Gastroesophageal sphincter (tissue), 4 donors: ENCODE results near the gene UMOD. TPM values are rescaled to one million over a fixed set of nuclear protein-coding genes. Genes with fewer than 3 reads are reported as not detected.
"Not testable (repeated sequence)": the region's sequence is repeated elsewhere in the genome, so short reads cannot be mapped to it uniquely, and the experiment has no call there.

Experiments used
- ATAC-seq: fragments of 150-250 bp; one replicate; pipeline ENCODE4 v1.9.1; 2016; ENCODE audit warnings: mild to moderate bottlenecking, moderate library complexity
- H3K27ac ChIP-seq, 4 donors: fragments of 200-600 bp; sonication (generic) in 3 of 4; 1 replicate in 3 of 4; 2 replicates in 1 of 4; pipeline ENCODE4 v1.5.1; 2016 to 2019
- H3K27me3 ChIP-seq: fragments of 200-600 bp; sonication (generic); one replicate; pipeline ENCODE4 v1.5.1; 2019
- H3K36me3 ChIP-seq, 2 donors: fragments of 200-600 bp; sonication (generic); one replicate each; pipeline ENCODE4 v1.5.1; 2019; ENCODE audit warnings: control low read depth in 1 of 2
- H3K4me1 ChIP-seq, 3 donors: fragments of 200-600 bp; sonication (generic); 1 replicate in 2 of 3; 2 replicates in 1 of 3; pipeline ENCODE4 v1.5.1; 2016 to 2019; ENCODE audit warnings: control low read depth in 2 of 3
- H3K4me3 ChIP-seq, 2 donors: fragments of 200-600 bp; sonication (generic); one replicate each; pipeline ENCODE4 v1.5.1; 2019; ENCODE audit warnings: mild to moderate bottlenecking in 1 of 2, moderate library complexity in 1 of 2
- H3K9me3 ChIP-seq, 3 donors: fragments of 200-600 bp; sonication (generic); one replicate each; pipeline ENCODE4 v1.5.1; 2017 to 2019; ENCODE audit warnings: control low read depth in 2 of 3
- CTCF ChIP-seq, 4 experiments: fragments of 200-600 bp in 2 of 4; fragments of 450-650 bp in 2 of 4; sonication (generic) in 1 of 4; IDR thresholded peaks; one replicate each; pipeline ENCODE4 v1.5.1; 2017 to 2019; ENCODE audit warnings: antibody characterized with exemption in 4 of 4, mild to moderate bottlenecking in 2 of 4, moderate library complexity in 2 of 4
- EP300 ChIP-seq: sonication (generic); formaldehyde crosslinking; IDR thresholded peaks from one replicate; pipeline ENCODE4 v1.6.1; 2017; ENCODE audit warnings: antibody characterized with exemption, mild to moderate bottlenecking
- POLR2A ChIP-seq, 2 donors: fragments of 450-650 bp; IDR thresholded peaks; one replicate each; pipeline ENCODE4 v1.6.1; 2017; ENCODE audit warnings: antibody characterized with exemption in 2 of 2, mild to moderate bottlenecking in 2 of 2, moderate library complexity in 1 of 2
- POLR2AphosphoS5 ChIP-seq: sonication (generic); formaldehyde crosslinking; IDR thresholded peaks from one replicate; pipeline ENCODE4 v1.6.1; 2017; ENCODE audit warnings: antibody characterized with exemption
- WGBS, 2 donors: methylation state at CpG; one replicate each; pipeline ENCODE4 v1.1.5; 2018; ENCODE audit warnings: low coverage in 1 of 2; 5-methylcytosine and 5-hydroxymethylcytosine counted together
- total RNA-seq, 4 donors: library from RNA; depleted of rRNA; stranded (reverse); fragments of >200 nt; gene quantifications; one replicate each; pipeline ENCODE4 v1.1.0, GENCODE V29; 2016

UMOD gene
- total RNA-seq, 4 donors from 2014 or later, result not detected

GRCh38 chr16:20321671-20322070 is 30.8 kb downstream of the UMOD start:
- Histone ChIP-seq H3K27ac (no peak overlapping the region), H3K9me3 (no peaks in the 10 kb centered on the region), H3K4me3 (no peak overlapping the region), H3K27me3 (peaks cover 31% of the 10 kb centered on the region), H3K4me1 (no peaks in the 10 kb centered on the region), H3K36me3 (no peaks in the 10 kb centered on the region)
- WGBS, 2 donors, result 57 to 75% methylated on average over 1 of the region's 1 CpG
- no peak for ATAC-seq
- TF ChIP-seq POLR2AphosphoS5 (no peak), POLR2A (IDR thresholded peaks at IDR 0.05) (no peak), CTCF (IDR thresholded peaks at IDR 0.05) (no peak), EP300 (no peak)

DNA sequence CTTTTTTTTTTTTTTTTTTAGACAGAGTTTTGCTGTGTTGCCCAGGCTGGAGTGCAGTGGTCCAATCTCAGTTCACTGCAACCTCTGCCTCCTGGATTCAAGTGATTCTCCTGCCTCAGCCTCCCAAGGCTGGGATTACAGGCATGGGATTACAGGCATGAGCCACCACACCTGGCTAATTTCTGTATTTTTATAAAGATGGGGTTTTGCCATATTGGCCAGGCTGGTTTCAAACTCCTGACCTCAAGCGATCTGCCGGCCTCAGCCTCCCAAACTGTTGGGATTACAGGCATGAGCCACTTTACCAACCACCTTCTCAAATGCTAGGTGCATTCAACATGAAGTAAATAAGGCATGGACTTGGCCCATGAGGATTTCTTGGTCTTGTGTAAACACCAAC is 31.5 kb downstream of the UMOD start:
- ATAC-seq, H3K4me1 ChIP-seq, H3K4me3 ChIP-seq, H3K36me3 ChIP-seq, H3K27ac ChIP-seq, H3K9me3 ChIP-seq: not testable (repeated sequence)
- WGBS, 2 donors, result 80% methylated on average over 1 of the region's 2 CpGs; no CpG with 5 or more reads in 1 of the 2 donors
- peaks cover 32% of the 10 kb centered on the region for H3K27me3 ChIP-seq

GRCh38 chr16:20320592-20320991 is 31.9 kb downstream of the UMOD start:
- no peak for TF ChIP-seq POLR2A (IDR thresholded peaks at IDR 0.05)
- no peak for TF ChIP-seq POLR2AphosphoS5
- no peak for TF ChIP-seq CTCF (IDR thresholded peaks at IDR 0.05)
- no peak for TF ChIP-seq EP300
- ATAC-seq, result no peak

DNA sequence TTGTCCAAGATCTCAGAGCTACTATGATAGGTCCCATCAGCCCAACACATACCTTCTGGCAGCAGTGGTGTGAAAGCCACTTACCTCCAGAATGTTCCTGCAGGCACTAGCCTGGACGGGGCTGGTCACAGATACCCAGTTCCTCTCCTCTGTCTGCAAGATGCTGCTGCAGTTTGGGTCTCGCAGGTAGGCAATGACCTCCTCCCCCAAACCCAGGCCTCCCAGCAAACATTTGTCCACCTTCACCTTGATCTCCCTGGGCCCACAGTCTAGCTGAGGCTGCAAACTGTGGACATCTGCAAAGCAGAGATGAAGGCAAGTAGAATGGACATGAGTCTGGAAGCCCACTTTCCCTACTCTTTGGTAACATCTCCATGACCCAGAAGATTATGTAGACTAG is 32.3 kb downstream of the UMOD start:
- no CpG with 5 or more reads among the region's 2 CpGs for WGBS, 2 donors
- H3K9me3 ChIP-seq, result no peaks in the 10 kb centered on the region
- TF ChIP-seq POLR2AphosphoS5 (no peak), CTCF (IDR thresholded peaks at IDR 0.05) (no peak), EP300 (no peak), POLR2A (IDR thresholded peaks at IDR 0.05) (no peak)

More at GRCh38 chr16:20320592-20320991, 31.9 kb downstream of the UMOD start:
- no peaks in the 10 kb centered on the region for H3K4me1 ChIP-seq
- H3K36me3 ChIP-seq, result no peaks in the 10 kb centered on the region
- H3K9me3 ChIP-seq, result no peaks in the 10 kb centered on the region
- no peak overlapping the region for H3K27ac ChIP-seq
- H3K27me3 ChIP-seq, result peaks cover 32% of the 10 kb centered on the region
- no peak overlapping the region for H3K4me3 ChIP-seq

GRCh38 chr16:20319406-20319805 is 33.1 kb downstream of the UMOD start:
- Histone ChIP-seq H3K27ac (no peak overlapping the region), H3K4me1 (no peaks in the 10 kb centered on the region), H3K27me3 (peaks cover 29% of the 10 kb centered on the region), H3K36me3 (no peaks in the 10 kb centered on the region), H3K4me3 (no peak overlapping the region), H3K9me3 (no peaks in the 10 kb centered on the region)
- TF ChIP-seq EP300, result no peak
- ATAC-seq, result no peak
- WGBS, 2 donors, result 50% methylated on average over 1 of the region's 1 CpG; no CpG with 5 or more reads in 1 of the 2 donors

More for the DNA sequence above, 32.3 kb downstream of the UMOD start:
- Histone ChIP-seq H3K27ac (no peak overlapping the region), H3K4me3 (no peak overlapping the region), H3K36me3 (no peaks in the 10 kb centered on the region), H3K27me3 (peaks cover 32% of the 10 kb centered on the region), H3K4me1 (no peaks in the 10 kb centered on the region)
- ATAC-seq, result no peak

- TF ChIP-seq CTCF (IDR thresholded peaks at IDR 0.05), result no peak
- TF ChIP-seq POLR2AphosphoS5, result no peak
- no peak for TF ChIP-seq EP300
- no peak for TF ChIP-seq POLR2A (IDR thresholded peaks at IDR 0.05)
These were observed 34.1 kb downstream of the UMOD start for GRCh38 chr16:20318437-20318836.

More at GRCh38 chr16:20318437-20318836, 34.1 kb downstream of the UMOD start:
- Histone ChIP-seq H3K4me3 (no peak overlapping the region), H3K4me1 (no peaks in the 10 kb centered on the region), H3K27ac (no peak overlapping the region), H3K27me3 (peaks cover 21% of the 10 kb centered on the region), H3K36me3 (no peaks in the 10 kb centered on the region), H3K9me3 (no peaks in the 10 kb centered on the region)
- 47 to 72% methylated on average over 2 to 3 of the region's 3 CpGs for WGBS, 2 donors
- no peak for ATAC-seq
